ENCODE results near the gene KIFC3. TPM values are rescaled to one million over a fixed set of nuclear protein-coding genes. Genes with fewer than 3 reads are reported as not detected.

KIFC3 gene
- total RNA-seq, 6 donors from 2014 or later = 82.6 to 340 (median 110) TPM

GRCh38 chr16:57750796-57751538 is 51.3 kb downstream of the KIFC3 start:
- DNase-seq (peak in 1 of 2 donors; percentile 55), ATAC-seq (ENCODE audit: low FRiP score in 2 of 2) (no peak)
- Histone ChIP-seq H3K9me3 (no peaks in the 10 kb centered on the region), H3K27me3 (no peaks in the 10 kb centered on the region), H3K4me3 (no peak overlapping the region), H3K36me3 (peaks cover 0 to 59% (median 29%) of the 10 kb centered on the region in 4 donors), H3K4me1 (no peaks in the 10 kb centered on the region), H3K27ac (no peak overlapping the region)
- TF ChIP-seq EP300 (IDR thresholded peaks at IDR 0.05) (no peak), POLR2A (IDR thresholded peaks at IDR 0.05) (no peak), CTCF (IDR thresholded peaks at IDR 0.05) (no peak), POLR2AphosphoS5 (IDR thresholded peaks at IDR 0.05) (no peak)
- 95 to 96% methylated on average over 21 to 24 of the region's 24 CpGs for WGBS, 2 donors

- H3K4me1 ChIP-seq = no peaks in the 10 kb centered on the region
- H3K4me3 ChIP-seq = no peak overlapping the region
- 81 to 91% methylated on average over 5 of the region's 5 CpGs for WGBS, 2 donors
- H3K27me3 ChIP-seq = no peaks in the 10 kb centered on the region
- no peaks in the 10 kb centered on the region for H3K9me3 ChIP-seq
- TF ChIP-seq CTCF (IDR thresholded peaks at IDR 0.05) = no peak
- no peak for TF ChIP-seq EP300 (IDR thresholded peaks at IDR 0.05)
- no peak for TF ChIP-seq POLR2A (IDR thresholded peaks at IDR 0.05)
- no peak for TF ChIP-seq POLR2AphosphoS5 (IDR thresholded peaks at IDR 0.05)
- H3K36me3 ChIP-seq = peaks cover 0 to 49% (median 20%) of the 10 kb centered on the region in 4 donors
- DNase-seq (no peak), ATAC-seq (ENCODE audit: low FRiP score in 2 of 2) (no peak)
- H3K27ac ChIP-seq = no peak overlapping the region
These were observed 52.3 kb downstream of the KIFC3 start for GRCh38 chr16:57749856-57750452.

- 84 to 92% methylated on average over 2 to 3 of the region's 3 CpGs for WGBS, 2 donors
- Histone ChIP-seq H3K4me3 (no peak overlapping the region), H3K9me3 (no peaks in the 10 kb centered on the region), H3K36me3 (peaks cover 0 to 54% (median 19%) of the 10 kb centered on the region in 4 donors), H3K27ac (no peak overlapping the region), H3K4me1 (no peaks in the 10 kb centered on the region), H3K27me3 (no peaks in the 10 kb centered on the region)
- TF ChIP-seq POLR2AphosphoS5 (IDR thresholded peaks at IDR 0.05) (no peak), EP300 (IDR thresholded peaks at IDR 0.05) (no peak), POLR2A (IDR thresholded peaks at IDR 0.05) (no peak), CTCF (IDR thresholded peaks at IDR 0.05) (no peak)
- ATAC-seq (ENCODE audit: low FRiP score in 2 of 2) = no peak
- DNase-seq = no peak
These were observed 53.1 kb downstream of the KIFC3 start for GRCh38 chr16:57749101-57749692.

- DNase-seq (peak in 1 of 2 donors; percentile 39), ATAC-seq (ENCODE audit: low FRiP score in 2 of 2) (no peak)
- no peaks in the 10 kb centered on the region for H3K9me3 ChIP-seq
- WGBS, 2 donors = 80 to 88% methylated on average over 1 to 11 of the region's 11 CpGs
- TF ChIP-seq EP300 (IDR thresholded peaks at IDR 0.05) = no peak
- no peak for TF ChIP-seq POLR2AphosphoS5 (IDR thresholded peaks at IDR 0.05)
- no peak for TF ChIP-seq POLR2A (IDR thresholded peaks at IDR 0.05)
- TF ChIP-seq CTCF (IDR thresholded peaks at IDR 0.05) = no peak
- H3K4me3 ChIP-seq = no peak overlapping the region
- no peaks in the 10 kb centered on the region for H3K4me1 ChIP-seq
- no peaks in the 10 kb centered on the region for H3K27me3 ChIP-seq
- H3K27ac ChIP-seq = no peak overlapping the region
- peaks cover 0 to 51% (median 18%) of the 10 kb centered on the region in 4 donors for H3K36me3 ChIP-seq
These were observed 53.7 kb downstream of the KIFC3 start for GRCh38 chr16:57748596-57748995.
